Measurements from ENCODE around the gene BCL2L12. TPM values are rescaled to one million over a fixed set of nuclear protein-coding genes. Genes with fewer than 3 reads are reported as not detected.

Gene BCL2L12, protein sequence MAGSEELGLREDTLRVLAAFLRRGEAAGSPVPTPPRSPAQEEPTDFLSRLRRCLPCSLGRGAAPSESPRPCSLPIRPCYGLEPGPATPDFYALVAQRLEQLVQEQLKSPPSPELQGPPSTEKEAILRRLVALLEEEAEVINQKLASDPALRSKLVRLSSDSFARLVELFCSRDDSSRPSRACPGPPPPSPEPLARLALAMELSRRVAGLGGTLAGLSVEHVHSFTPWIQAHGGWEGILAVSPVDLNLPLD
- 53.6 to 76.6 TPM (median 68.8 TPM) in 5 replicates for total RNA-seq (2022; extraction: Qiagen RNA extraction; ENCODE audit: low read depth)

DNA sequence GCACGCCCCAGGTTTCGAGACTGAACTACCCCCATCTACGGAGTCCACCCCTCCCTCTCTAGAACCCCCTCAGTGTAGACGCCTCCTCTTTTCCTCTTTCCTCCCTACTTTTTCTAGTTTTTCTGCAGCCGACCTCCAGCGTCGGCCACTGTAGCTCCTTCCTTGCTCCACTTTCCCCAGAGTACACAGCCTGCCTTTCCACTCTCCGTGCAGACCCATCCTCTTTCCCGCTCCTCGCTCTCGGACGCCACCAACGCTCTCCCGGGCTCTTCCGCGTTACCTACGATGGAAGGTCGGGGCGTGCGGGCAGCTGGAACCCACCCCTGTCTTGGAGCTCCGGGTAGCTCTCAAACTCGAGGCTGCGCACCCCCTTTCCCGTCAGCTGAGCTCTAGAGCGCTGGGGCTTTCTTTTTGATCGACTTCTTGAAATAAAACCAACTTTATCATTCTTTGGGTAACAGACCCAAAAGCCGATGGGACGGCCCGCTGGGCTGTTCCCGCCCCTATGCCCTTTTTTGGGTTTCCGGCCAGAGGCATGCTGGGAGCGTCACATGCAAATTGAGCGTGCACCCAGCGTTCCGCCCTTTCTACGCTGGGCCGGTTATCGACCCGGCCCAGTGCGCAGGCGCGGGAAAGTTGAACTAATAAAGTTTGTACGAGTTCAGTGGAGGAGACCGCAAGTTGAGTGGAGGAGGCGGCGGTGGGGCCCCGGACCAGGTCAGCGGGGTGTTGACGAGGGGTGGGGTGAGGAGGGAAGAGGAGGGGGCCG, at the start of gene BCL2L12, which contains the start of gene IRF3:
TSS of gene BCL2L12 (plus strand) at position 583 of the 769 bp plus-strand sequence. CDS start 760 bp downstream, outside the sequence.
TSS of gene IRF3 (minus strand) at position 507 of the 769 bp plus-strand sequence. CDS start 1,019 bp downstream, outside the sequence.

DNA sequence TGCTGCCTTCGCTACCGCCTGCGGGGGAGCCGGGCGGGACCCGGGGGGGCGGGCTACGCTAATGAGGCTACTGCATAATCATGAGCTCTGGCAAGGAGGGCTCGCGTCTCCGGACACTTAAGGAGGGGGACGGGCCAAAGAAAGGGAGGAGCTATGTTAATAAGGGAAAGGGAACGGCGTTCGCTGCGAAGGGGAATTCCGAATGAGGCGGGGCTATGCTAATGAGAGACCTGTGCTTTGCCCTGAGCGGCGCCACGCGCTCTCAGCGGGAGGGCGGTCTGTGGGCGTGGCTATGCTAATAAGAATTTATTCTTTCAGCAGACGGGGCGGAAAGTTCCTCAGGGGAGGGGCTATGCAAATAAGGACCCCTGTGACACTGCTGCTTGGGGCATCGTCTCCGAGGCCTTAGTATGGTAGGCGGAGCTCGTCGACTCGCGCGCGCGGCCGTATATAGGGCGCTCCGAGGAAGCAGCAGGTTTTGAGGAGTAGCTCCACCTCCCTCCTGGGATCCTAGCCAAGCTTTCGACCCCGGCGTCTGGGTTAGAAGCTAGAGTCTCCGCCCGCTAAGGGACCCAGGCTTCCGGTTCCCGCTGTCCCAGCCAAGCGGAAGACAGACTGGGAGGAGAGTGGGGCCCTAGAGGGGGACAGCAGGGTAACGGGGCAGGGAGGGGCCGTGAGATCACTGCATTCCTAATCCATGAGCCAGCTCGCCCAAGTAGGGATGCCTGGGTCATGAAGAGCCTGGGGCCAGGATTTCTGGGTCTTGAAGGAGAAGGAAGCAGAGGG, 25.4 kb upstream of the BCL2L12 start, which contains the start of gene RRAS:
TSS of gene RRAS (minus strand) at position 31 of the 786 bp plus-strand sequence. CDS start 45 bp downstream, outside the sequence.

DNA sequence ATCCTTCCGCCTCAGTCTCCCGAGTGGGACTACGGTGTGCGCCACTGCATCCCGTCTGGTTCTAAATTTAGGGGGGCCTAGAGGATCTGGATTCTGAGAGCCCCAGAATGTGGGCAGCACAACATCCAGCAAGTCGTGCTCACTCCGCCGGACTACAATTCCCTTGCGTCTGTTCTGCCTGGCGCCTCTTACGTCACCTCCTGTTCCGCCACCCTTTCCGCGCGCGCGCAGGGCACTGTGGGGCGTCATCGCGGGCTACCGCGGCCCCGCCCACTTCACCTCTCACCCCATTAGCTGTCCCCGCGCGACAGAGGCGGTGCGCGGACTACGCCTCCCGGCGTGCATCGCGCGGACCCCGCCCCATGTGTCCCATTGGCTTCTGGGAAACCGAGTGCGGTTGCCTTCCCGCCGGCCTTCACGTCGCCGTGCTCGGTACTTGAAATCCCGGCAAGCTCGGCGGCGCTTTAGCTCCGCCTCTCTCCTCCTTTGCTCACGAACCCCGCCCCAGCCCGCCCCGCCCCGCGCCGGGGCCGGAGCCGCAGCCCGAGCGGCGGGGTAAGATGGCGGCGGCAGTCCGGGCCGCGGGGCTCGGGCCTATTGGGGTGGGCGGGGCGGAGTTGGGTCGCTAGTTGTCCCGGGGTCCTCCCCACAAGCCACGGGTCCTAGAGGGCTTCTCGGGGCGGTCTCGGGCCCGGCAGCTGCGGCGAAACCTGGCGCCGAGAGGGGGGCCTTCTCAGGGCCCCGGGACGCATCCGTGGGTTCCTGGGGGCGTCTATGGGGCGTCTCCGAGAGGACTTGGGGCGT, 23.8 kb upstream of the BCL2L12 start, which contains the start of gene SCAF1:
TSS of gene SCAF1 (plus strand) at position 522 of the 804 bp plus-strand sequence. CDS start 2,818 bp downstream, outside the sequence.

DNA sequence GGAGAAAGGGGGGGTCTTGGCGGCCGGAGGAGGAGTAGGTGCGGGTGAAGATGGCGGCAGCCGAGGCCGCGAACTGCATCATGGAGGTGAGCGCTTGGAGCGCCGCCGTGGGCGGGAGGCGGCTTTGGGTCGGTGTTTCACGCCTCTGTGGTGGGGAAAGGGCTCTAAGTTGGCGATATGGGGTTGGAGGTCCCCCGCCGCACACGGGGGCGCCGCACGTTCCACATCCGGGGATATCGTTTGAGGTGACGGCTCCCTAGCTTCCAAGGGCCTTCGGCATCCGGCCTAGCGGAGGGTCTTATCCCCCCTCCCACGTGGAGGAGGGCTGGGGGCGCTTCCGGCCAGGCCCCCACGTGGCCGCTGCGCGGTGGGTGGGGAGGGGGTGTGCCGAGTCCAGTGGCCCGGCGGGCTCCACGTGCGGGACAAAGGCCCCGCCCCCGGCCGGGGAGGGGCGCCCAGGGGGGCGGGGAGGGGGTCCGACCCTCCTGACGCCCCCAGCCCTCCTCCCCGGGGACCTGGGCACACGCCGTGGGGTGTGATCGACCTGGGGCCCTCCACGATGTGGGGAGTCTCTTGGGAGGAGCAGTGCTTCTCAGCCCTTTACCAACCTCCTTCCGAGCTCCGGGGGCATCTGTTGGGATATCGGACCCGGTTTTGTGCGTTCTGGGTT, 11.6 kb downstream of the BCL2L12 start, which contains the start of gene PRMT1:
TSS of gene PRMT1 (plus strand) at position 41 of the 670 bp plus-strand sequence. CDS start at position 51, 10 bp downstream.

DNA sequence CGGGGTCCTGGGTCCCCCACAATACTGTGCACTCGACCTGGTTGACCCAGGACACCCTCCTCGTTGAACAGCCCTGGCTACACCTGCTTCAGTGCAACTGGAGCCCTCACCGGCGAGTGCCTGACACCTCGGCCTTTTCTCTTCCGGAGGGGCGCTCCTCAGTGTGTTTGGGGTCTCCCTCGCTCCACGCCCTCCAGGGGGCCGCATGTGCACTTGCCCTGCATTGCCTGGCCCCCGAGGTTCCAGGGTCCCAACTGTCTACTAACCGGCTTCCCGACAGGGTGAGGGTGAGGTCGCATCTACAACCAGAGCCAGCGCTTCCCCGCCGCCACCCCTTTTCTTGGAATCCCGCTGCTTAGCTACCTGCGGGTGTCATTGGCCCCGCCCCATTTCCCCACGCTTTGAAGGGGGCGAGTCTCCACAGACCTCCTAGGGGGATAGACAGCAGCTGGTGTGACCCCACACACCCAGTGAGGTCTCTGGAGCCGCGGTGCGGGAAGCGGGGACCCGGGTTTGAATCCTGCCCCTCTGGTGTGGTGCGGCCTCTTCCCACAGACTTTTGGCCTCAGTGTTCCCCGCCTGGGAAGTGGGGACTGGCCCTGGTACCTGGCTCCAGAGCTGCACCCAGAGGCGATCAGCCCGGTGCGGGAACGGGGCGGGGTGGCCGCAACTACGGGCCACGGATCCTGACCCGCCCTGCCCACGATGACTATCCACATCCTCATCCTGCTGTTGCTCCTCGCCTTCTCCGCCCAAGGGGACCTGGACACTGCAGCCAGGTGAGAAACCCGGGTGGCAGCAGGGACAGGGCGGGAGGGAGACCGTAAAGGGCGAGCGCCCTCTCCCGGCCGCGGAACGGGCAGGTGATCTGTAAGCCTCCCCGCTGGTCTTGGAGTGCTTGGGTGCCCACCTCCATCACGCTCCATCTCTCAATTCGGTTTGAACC, 23.7 kb downstream of the BCL2L12 start, which contains the start of gene ADM5:
TSS of gene ADM5 (plus strand) at position 462 of the 946 bp plus-strand sequence. CDS start at position 706, 244 bp downstream.

DNA sequence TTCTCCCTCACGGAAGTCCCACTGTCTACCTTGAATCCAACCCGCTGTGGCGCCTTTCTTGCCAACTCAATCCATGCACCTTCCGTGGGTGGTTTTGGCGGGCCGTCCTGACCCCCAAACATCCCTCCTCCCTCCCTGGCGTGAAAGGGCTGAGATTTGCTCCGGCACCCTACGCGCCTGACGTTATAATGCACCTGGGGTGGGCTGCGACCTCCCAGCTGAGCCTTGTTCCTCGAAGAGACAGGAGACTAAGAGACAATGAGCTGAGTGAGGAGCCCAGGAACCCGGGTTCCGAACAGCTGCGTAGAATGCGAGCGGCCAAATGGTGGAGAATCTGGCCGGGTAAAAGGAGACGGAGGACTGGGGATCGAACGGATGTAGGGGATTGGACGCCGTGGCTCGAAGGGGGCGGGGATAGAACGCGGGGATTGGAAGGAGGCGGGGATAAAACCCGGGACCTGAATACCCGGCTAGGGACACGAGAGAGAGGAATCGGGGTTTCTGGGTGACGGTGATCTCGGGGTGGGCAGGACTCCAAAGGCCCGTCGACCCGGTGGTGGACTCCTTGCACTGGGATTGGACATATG, 25.0 kb downstream of the BCL2L12 start, which contains the start of gene CPT1C:
TSS of gene CPT1C (plus strand) at position 461 of the 587 bp plus-strand sequence. CDS start 1,137 bp downstream, outside the sequence.

Other genes starting within 250 kb of the BCL2L12 start
- not detected in 5 replicates for gene PTH2, start 242.5 kb upstream of the BCL2L12 start, total RNA-seq (2022; extraction: Qiagen RNA extraction; ENCODE audit: low read depth)
- 0.22 to 0.31 TPM (median 0.26 TPM) in 4 of 5 replicates, not detected in the other for gene GFY, start 240.5 kb upstream of the BCL2L12 start, total RNA-seq (2022; extraction: Qiagen RNA extraction; ENCODE audit: low read depth)
- gene SLC17A7, start 224.4 kb upstream of the BCL2L12 start, total RNA-seq (2022; extraction: Qiagen RNA extraction; ENCODE audit: low read depth): 0.58 to 0.68 TPM (median 0.62 TPM) in 5 replicates
- 92.8 to 102 TPM (median 100 TPM) in 5 replicates for gene PIH1D1, start 214.1 kb upstream of the BCL2L12 start, total RNA-seq (2022; extraction: Qiagen RNA extraction; ENCODE audit: low read depth)
- 18.2 to 27.7 TPM (median 23.6 TPM) in 5 replicates for gene ALDH16A1, start 212.7 kb upstream of the BCL2L12 start, total RNA-seq (2022; extraction: Qiagen RNA extraction; ENCODE audit: low read depth)
- 1.3 to 1.7 TPM (median 1.3 TPM) in 5 replicates for gene FLT3LG, start 191.7 kb upstream of the BCL2L12 start, total RNA-seq (2022; extraction: Qiagen RNA extraction; ENCODE audit: low read depth)
- gene RPL13A, start 178.3 kb upstream of the BCL2L12 start, total RNA-seq (2022; extraction: Qiagen RNA extraction; ENCODE audit: low read depth): 3,996 to 4,378 TPM (median 4,082 TPM) in 5 replicates
- 3,847 to 4,288 TPM (median 4,148 TPM) in 5 replicates for gene RPS11, start 169.5 kb upstream of the BCL2L12 start, total RNA-seq (2022; extraction: Qiagen RNA extraction; ENCODE audit: low read depth)
- gene FCGRT, start 153.3 kb upstream of the BCL2L12 start, total RNA-seq (2022; extraction: Qiagen RNA extraction; ENCODE audit: low read depth): 22.9 to 31.3 TPM (median 28.2 TPM) in 5 replicates
- gene RCN3, start 137.9 kb upstream of the BCL2L12 start, total RNA-seq (2022; extraction: Qiagen RNA extraction; ENCODE audit: low read depth): 1.1 to 2.4 TPM (median 2.2 TPM) in 5 replicates
- gene NOSIP, start 85.4 kb upstream of the BCL2L12 start, total RNA-seq (2022; extraction: Qiagen RNA extraction; ENCODE audit: low read depth): 81.8 to 113 TPM (median 104 TPM) in 5 replicates
- 0.64 to 0.93 TPM (median 0.73 TPM) in 5 replicates for gene PRRG2, start 84.6 kb upstream of the BCL2L12 start, total RNA-seq (2022; extraction: Qiagen RNA extraction; ENCODE audit: low read depth)
- 26.3 to 33.5 TPM (median 29.6 TPM) in 5 replicates for gene PRR12, start 74.8 kb upstream of the BCL2L12 start, total RNA-seq (2022; extraction: Qiagen RNA extraction; ENCODE audit: low read depth)
- gene RRAS, start 25.8 kb upstream of the BCL2L12 start, total RNA-seq (2022; extraction: Qiagen RNA extraction; ENCODE audit: low read depth): 78.0 to 135 TPM (median 125 TPM) in 5 replicates
- gene SCAF1, start 23.7 kb upstream of the BCL2L12 start, total RNA-seq (2022; extraction: Qiagen RNA extraction; ENCODE audit: low read depth): 45.8 to 71.4 TPM (median 69.7 TPM) in 5 replicates
- gene IRF3, start 76 bp upstream of the BCL2L12 start, total RNA-seq (2022; extraction: Qiagen RNA extraction; ENCODE audit: low read depth): 90.0 to 124 TPM (median 114 TPM) in 5 replicates
- gene PRMT1, start 11.3 kb downstream of the BCL2L12 start, total RNA-seq (2022; extraction: Qiagen RNA extraction; ENCODE audit: low read depth): 399 to 454 TPM (median 422 TPM) in 5 replicates
- 3.9 to 7.0 TPM (median 6.8 TPM) in 5 replicates for gene ADM5, start 23.7 kb downstream of the BCL2L12 start, total RNA-seq (2022; extraction: Qiagen RNA extraction; ENCODE audit: low read depth)
- gene CPT1C, start 25.2 kb downstream of the BCL2L12 start, total RNA-seq (2022; extraction: Qiagen RNA extraction; ENCODE audit: low read depth): 13.3 to 15.1 TPM (median 13.5 TPM) in 5 replicates
- not detected in 5 replicates for gene TSKS, start 97.4 kb downstream of the BCL2L12 start, total RNA-seq (2022; extraction: Qiagen RNA extraction; ENCODE audit: low read depth)
- gene AP2A1, start 101.1 kb downstream of the BCL2L12 start, total RNA-seq (2022; extraction: Qiagen RNA extraction; ENCODE audit: low read depth): 46.0 to 56.6 TPM (median 51.1 TPM) in 5 replicates
- 13.7 to 16.0 TPM (median 15.2 TPM) in 5 replicates for gene FUZ, start 147.4 kb downstream of the BCL2L12 start, total RNA-seq (2022; extraction: Qiagen RNA extraction; ENCODE audit: low read depth)
- 46.9 to 68.9 TPM (median 60.0 TPM) in 5 replicates for gene MED25, start 152.4 kb downstream of the BCL2L12 start, total RNA-seq (2022; extraction: Qiagen RNA extraction; ENCODE audit: low read depth)
- gene PTOV1, start 185.2 kb downstream of the BCL2L12 start, total RNA-seq (2022; extraction: Qiagen RNA extraction; ENCODE audit: low read depth): 109 to 159 TPM (median 143 TPM) in 5 replicates
- 45.9 to 63.6 TPM (median 50.4 TPM) in 5 replicates for gene PNKP, start 201.6 kb downstream of the BCL2L12 start, total RNA-seq (2022; extraction: Qiagen RNA extraction; ENCODE audit: low read depth)
- gene AKT1S1, start 211.4 kb downstream of the BCL2L12 start, total RNA-seq (2022; extraction: Qiagen RNA extraction; ENCODE audit: low read depth): 70.9 to 125 TPM (median 113 TPM) in 5 replicates
- 21.2 to 24.9 TPM (median 24.4 TPM) in 5 replicates for gene TBC1D17, start 211.8 kb downstream of the BCL2L12 start, total RNA-seq (2022; extraction: Qiagen RNA extraction; ENCODE audit: low read depth)
- 0.44 to 1.2 TPM (median 0.91 TPM) in 5 replicates for gene IL4I1, start 231.0 kb downstream of the BCL2L12 start, total RNA-seq (2022; extraction: Qiagen RNA extraction; ENCODE audit: low read depth)